ENCODE data around the gene MAU2. TPM values are rescaled to one million over a fixed set of nuclear protein-coding genes. Genes with fewer than 3 reads are reported as not detected.

MAU2 gene
- total and polyA plus RNA-seq, 11 donors = 15.7 to 46.4 (median 29.0) TPM

- ATAC-seq (no peak), DNase-seq (no peak)
- intact Hi-C loops (cut with DNase I) = loop anchor here in 3 of 10 donors (10.0 kb wide), 2 partner anchors 160 to 200 kb away; no protein-coding TSS in a partner anchor
- H3K36me3 ChIP-seq = peaks cover 0 to 100% (median 100%) of the 10 kb centered on the region in 9 donors
- H3K27ac ChIP-seq = no peak overlapping the region
- H3K4me3 ChIP-seq = no peak overlapping the region
- TF ChIP-seq CTCF (IDR thresholded peaks at IDR 0.05) (no peak), POLR2A (IDR thresholded peaks at IDR 0.05) (no peak)
- H3K4me1 ChIP-seq = peaks cover 0 to 6% (median 0%) of the 10 kb centered on the region in 12 donors
- H3K27me3 ChIP-seq = no peaks in the 10 kb centered on the region
- 79 to 89% (median 85%) methylated on average over 17 to 21 of the region's 21 CpGs for WGBS, 4 donors
- H3K9me3 ChIP-seq = no peaks in the 10 kb centered on the region
Observed at GRCh38 chr19:19345232-19345631, 24.6 kb downstream of the MAU2 start.

GRCh38 chr19:19345970-19346369 lies 25.3 kb downstream of the MAU2 start:
- Histone ChIP-seq H3K4me1 (peaks cover 0 to 6% (median 0%) of the 10 kb centered on the region in 12 donors), H3K27ac (no peak overlapping the region), H3K27me3 (no peaks in the 10 kb centered on the region), H3K9me3 (no peaks in the 10 kb centered on the region), H3K4me3 (no peak overlapping the region), H3K36me3 (peaks cover 0 to 100% (median 97%) of the 10 kb centered on the region in 9 donors)
- ATAC-seq (no peak), DNase-seq (no peak)
- intact Hi-C loops (cut with DNase I) = loop anchor here in 3 of 10 donors (10.0 kb wide), 2 partner anchors 161 to 201 kb away; no protein-coding TSS in a partner anchor
- TF ChIP-seq POLR2A (IDR thresholded peaks at IDR 0.05) (no peak), CTCF (IDR thresholded peaks at IDR 0.05) (no peak)
- WGBS, 4 donors = 92 to 96% (median 94%) methylated on average over 7 to 11 of the region's 11 CpGs

DNA sequence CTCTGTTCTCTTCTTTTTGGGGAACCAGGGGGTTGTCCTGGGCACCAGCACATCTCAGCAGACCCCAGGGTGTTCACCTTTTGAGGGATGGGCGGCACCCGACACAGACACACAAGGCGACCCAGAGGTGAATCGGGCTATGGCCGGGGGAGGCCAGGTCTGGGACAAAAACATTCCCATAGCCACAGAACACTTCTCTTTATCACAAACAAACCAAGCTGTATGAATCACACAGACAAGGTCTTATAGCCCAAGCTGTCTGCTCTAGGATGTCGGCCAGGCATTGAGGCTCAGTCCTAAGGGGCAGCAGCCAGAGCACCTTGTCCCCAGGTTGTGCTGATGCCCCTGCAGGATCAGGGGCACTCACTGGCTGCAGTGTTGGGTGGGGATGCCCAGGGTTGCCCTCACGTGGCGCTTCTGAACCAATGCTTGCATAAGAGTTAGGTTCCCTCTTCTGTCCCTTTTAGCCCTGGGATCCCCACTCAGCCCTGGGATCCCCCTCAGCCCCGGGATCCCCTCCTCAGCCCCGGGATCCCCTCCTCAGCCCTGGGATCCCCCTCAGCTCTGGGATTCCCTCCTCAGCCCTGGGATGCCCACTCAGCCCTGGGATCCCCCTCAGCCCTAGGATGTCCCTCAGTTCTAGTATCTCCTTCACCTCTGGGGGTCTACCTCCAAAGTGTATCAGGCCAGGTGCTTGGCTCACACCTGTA lies 26.9 kb downstream of the MAU2 start:
- Histone ChIP-seq H3K36me3 (peaks cover 0 to 100% (median 97%) of the 10 kb centered on the region in 9 donors), H3K27ac (no peak overlapping the region), H3K9me3 (no peaks in the 10 kb centered on the region), H3K4me1 (peaks cover 0 to 5% (median 0%) of the 10 kb centered on the region in 12 donors), H3K27me3 (no peaks in the 10 kb centered on the region), H3K4me3 (no peak overlapping the region)
- intact Hi-C loops (cut with DNase I) = loop anchor here in 3 of 10 donors (10.0 kb wide), 2 partner anchors 163 to 203 kb away; no protein-coding TSS in a partner anchor
- WGBS, 4 donors = 92 to 93% (median 93%) methylated on average over 9 to 10 of the region's 10 CpGs
- TF ChIP-seq CTCF (IDR thresholded peaks at IDR 0.05) (no peak), POLR2A (IDR thresholded peaks at IDR 0.05) (no peak)
- no peak for DNase-seq
- no peak for ATAC-seq

DNA sequence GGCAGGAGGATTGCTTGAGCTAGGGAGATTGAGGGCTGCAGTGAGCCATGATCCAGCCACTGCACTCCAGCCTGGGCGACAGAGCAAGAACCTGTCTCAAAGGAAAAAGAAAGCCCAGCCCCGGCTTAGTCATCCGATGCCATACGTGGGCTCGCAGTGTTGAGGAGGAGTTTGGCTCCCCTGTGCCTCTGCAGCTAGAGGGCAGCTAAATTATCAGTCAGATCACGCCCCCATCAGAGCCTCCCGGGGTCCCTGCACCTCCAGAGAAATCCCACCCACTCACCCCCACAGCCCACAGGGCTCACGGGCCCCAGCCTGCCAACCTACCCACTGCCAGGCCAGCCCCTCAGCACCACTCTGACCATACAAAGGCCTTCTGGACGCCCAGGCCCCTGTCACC lies 27.6 kb downstream of the MAU2 start:
- DNase-seq (no peak), ATAC-seq (no peak)
- TF ChIP-seq POLR2A (IDR thresholded peaks at IDR 0.05) = no peak
- no peak for TF ChIP-seq CTCF (IDR thresholded peaks at IDR 0.05)
- Histone ChIP-seq H3K4me3 (no peak overlapping the region), H3K27ac (no peak overlapping the region), H3K36me3 (peaks cover 0 to 100% (median 97%) of the 10 kb centered on the region in 9 donors), H3K9me3 (no peaks in the 10 kb centered on the region), H3K27me3 (no peaks in the 10 kb centered on the region), H3K4me1 (no peaks in the 10 kb centered on the region)
- intact Hi-C loops (cut with DNase I) = loop anchor here in 3 of 10 donors (10.0 kb wide), 2 partner anchors 163 to 203 kb away; no protein-coding TSS in a partner anchor
- WGBS, 4 donors = 81 to 89% (median 88%) methylated on average over 8 to 9 of the region's 9 CpGs
